Hepatic stellate cell (primary cell): ENCODE results near the gene CUTC.
"Not testable (repeated sequence)": the region's sequence is repeated elsewhere in the genome, so short reads cannot be mapped to it uniquely, and the experiment has no call there.

Experiments
- DNase-seq: peaks from one replicate; pipeline ENCODE4 v3.0.0; 2011; ENCODE audit warnings: low spot score

Gene CUTC, protein sequence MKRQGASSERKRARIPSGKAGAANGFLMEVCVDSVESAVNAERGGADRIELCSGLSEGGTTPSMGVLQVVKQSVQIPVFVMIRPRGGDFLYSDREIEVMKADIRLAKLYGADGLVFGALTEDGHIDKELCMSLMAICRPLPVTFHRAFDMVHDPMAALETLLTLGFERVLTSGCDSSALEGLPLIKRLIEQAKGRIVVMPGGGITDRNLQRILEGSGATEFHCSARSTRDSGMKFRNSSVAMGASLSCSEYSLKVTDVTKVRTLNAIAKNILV

DNA sequence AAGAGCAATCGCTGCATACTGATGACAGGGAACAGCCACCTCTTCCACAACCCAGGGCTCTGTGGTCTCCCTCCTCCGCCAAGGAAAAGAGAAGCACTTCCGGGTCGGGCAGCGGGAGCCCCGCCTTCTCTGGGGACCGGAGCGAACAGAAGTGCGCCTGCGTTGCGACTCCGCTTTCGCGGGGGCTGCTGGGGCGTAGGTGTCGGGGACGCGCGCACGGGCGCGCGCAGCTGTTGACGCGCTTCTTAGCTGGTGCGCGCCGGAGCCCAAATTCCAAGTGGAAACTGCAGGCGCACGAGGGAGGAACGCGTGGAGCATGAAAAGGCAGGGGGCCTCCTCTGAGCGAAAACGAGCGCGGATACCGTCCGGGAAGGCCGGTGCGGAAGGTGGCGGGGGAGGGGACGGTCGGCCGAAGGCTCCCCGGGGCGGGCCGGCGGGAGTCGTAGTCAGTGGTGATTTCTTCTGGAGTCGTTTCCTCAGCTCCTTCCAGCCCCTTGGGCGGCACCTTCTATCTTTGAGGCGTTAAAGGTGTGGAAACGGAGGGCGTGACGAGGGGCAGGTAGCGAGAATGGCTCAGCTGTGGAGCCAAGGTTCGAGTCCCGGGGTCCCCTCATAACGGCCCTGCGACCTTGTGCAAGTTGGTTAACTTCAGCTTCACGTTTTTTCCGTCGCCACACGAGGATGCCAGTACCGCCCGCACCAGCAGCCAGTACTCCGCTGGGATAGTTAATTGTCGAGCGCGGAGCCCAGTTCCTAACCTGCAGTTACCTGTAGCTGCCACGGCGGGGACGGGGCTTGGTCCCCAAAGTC, at the start of gene CUTC, which contains the start of gene COX15:
TSS of gene CUTC (plus strand) at position 202 of the 810 bp plus-strand sequence. CDS start at position 317, 115 bp downstream.
TSS of gene COX15 (minus strand) at position 95 of the 810 bp plus-strand sequence. CDS start at position 17, 78 bp downstream.
- peak; percentile 95 for DNase-seq

GRCh38 chr10:99682752-99683151, 49.3 kb upstream of the CUTC start:
- DNase-seq: no peak

DNA sequence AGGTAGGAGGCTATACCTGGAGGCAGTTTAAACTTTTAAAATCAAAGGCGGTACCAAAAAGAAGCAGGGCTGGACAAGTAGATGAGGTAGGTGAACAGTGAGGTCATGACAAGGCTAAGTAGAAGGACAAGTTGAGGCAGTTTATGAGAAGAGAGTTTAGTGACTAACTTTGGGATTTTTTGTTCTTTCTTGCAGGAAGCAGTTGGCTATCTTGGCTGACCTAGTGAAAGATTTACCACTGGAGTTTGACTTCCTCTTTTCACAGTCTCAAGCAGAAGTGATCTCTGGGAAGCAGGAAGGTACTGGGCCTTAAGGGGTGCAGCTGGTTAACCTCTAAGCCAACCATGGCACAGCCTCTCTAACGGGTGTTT, 46.5 kb upstream of the CUTC start:
- no peak for DNase-seq

- no peak for DNase-seq
Observed at GRCh38 chr10:99689461-99689860, 42.6 kb upstream of the CUTC start.

DNA sequence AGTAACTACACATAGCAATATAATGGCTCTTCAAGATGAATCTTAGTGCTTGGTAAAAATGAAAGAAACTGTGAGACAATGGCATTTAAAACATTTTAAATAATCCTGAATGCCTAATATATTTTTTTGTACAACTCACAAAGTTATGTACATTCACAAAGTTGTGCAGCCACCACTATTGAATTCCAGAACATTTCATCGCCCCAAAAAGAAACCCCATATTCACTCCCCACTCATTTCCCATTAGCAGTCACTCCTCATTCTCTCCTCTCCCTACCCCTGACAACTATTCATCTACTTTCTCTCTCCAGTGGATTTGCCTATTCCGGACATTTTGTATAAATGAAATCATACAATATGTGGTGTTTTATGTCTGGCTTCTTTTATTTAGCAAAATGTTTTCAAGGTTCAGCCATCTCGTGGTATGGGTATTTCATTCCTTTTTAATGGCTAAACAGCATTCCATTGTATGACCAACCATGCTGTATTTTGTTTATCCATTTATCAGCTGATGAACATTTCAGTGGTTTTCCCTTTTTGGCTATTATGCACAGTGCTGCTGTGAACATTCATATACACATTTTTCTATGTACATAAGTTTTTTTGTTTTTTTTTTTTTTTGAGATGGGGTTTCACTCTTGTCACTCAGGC, 38.0 kb upstream of the CUTC start:
- peak; percentile 36 for DNase-seq

GRCh38 chr10:99695761-99696160, 36.3 kb upstream of the CUTC start:
- DNase-seq: peak; percentile 8

GRCh38 chr10:99698504-99699080, 33.4 kb upstream of the CUTC start:
- DNase-seq: no peak

DNA sequence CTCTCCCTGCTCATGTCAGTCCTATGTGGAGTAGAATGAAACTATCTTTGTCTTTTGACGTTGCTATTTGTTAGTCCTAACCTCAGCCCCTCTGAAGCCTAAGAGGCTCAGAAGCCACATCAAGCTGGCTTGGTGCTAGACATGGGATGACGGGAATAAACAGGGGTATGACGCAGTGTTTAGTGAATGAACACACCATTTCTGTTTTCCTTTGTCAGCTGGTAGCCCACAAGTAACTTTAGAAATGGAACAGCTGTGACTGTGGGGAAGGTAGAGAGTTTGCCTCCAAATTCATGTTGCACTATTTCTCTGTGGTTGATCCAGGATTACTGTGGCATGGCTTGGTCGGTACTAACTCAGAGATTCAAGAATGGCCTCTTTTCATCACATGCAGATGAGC, 31.4 kb upstream of the CUTC start:
- DNase-seq: no peak

DNA sequence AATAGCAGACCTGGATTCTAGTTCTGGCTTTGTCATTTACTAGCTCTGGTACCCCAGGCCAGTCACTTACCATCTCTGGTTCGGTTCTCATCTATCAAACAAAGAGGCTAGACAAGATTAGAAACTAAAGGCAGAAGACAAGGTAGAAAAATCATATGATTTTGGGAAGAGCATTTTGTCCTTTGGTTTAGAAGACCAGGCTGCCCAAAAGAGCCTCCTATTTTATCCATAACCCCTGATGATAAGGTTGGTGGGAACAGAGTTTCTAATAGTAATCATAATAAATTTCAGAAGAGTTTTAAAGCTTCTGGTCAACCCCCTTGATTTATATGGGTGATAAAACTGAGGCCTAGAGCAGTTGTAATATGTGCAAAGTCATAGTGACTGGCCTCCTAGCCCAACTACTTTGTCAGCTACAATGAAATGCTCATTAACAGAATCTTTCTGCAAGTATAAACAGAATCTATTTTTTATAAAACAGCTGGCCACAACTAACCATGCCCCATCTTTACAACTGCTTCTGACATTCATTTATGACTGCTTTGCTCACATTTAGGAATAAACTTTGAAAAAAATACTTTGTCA, 23.5 kb upstream of the CUTC start:
- no peak for DNase-seq

DNA sequence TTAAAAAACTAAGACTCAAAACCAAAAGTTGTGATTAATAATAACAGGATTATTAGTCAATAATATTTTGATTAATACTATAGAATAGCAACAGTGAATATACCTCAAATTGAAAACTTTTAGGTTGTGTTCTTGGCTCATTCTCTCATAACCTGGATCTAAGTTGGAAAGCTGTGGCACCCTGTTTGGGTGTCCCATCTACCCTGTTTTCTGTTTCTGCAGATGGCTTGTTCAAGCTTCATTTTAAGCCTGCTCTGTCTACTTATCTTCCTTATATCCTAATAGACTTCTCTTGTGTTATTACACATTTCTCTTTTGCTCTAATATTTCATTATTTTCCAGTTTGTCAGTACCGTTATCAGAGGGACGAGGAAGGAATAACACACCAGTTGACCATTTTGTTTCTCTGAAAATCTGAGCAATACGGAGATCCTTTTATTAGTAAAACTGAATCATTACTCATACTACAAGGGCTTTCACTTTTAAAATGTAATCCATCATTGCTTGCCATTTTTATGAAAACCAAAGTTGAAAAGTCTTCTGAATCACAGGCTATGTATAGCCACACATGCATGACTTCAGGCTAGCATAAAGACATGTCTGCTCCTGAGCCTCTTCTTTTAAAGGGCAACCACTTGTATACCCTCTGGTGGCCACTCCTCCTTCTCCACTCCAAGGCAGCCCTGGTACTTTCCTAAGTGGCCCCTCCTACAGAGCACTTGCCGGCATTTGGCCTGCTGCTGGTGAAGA, 22.4 kb upstream of the CUTC start:
- DNase-seq: peak; percentile 44

- DNase-seq: peak; percentile 27
Observed at GRCh38 chr10:99711129-99711719, 20.8 kb upstream of the CUTC start.

GRCh38 chr10:99714446-99714845, 17.6 kb upstream of the CUTC start:
- no peak for DNase-seq

- DNase-seq: no peak
Observed at GRCh38 chr10:99720387-99720786, 11.6 kb upstream of the CUTC start.

DNA sequence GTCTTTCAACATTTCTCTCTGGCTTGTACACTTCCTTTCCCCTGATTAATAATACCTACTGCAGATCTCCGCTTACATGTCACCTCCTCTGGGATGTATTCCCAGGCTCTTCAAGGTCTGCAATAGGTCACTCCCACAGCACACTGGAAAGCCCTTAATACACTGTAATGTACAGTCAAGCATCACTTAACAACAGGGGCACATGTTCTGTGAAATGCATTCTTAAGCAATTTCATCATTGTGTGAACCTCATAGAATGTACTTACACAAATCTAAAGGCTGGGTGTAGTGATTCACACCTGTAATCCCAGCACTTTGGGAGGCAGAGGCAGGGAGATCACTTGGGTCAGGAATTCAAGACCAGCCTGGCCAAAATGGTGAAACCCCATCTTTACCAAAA, 2.0 kb upstream of the CUTC start:
- no peak for DNase-seq

DNA sequence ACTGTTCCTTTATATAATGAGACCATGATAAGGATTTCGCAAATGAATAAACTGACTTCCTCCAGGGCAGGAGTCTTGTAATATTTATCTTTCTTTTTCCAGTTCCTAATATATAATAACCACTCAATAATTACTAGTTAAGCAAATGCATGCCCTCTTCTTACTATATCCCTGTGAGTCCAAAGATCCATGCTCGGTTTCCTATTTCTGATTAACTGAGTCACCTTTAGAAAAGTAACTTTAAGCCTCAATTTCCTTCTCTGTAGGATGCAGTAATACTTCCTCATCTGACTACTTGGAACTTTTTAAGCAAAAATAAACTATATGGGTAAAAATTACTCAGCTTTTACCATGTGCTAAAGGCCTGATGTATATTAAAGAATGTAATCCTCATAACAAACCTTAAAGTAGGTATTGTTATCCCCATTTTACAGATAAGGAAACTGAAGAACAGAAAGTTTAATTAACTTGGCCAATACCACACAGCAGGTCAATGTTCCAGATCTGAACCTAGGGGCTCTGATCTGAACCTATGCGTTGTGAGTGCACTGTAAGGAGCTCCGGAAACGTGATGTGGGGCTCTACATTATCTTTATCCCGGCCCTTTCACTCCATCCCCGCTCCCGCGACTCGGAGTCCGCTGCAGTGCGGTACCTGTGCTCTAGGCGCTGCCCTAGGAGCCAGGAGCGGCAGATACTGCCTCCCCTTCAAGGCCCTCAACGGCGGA, 565 bp upstream of the CUTC start:
- DNase-seq: no peak

- no peak for DNase-seq
Observed at GRCh38 chr10:99733366-99733765, 1.3 kb downstream of the CUTC start.

- not testable (repeated sequence) for DNase-seq
Observed at GRCh38 chr10:99734111-99734510, 2.1 kb downstream of the CUTC start.

DNA sequence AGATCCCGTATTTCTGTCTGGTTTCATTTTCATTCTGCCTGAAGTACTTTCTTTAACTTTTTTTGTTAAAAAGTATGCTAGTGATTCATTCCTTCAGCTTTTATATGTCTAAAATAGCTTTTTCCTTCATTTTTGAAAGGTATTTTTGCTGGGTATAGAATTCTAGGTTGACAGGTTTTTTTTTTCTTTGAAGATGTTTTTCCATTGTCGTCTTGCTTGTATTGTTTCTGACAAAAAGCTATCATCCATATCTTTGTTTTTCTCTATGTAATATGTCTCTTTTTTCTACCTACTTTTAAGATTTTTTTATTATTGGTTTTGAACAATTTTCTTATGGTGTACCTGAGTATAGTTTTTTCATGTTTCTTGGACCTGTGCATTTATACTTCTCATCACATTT, 8.2 kb downstream of the CUTC start:
- DNase-seq: no peak

DNA sequence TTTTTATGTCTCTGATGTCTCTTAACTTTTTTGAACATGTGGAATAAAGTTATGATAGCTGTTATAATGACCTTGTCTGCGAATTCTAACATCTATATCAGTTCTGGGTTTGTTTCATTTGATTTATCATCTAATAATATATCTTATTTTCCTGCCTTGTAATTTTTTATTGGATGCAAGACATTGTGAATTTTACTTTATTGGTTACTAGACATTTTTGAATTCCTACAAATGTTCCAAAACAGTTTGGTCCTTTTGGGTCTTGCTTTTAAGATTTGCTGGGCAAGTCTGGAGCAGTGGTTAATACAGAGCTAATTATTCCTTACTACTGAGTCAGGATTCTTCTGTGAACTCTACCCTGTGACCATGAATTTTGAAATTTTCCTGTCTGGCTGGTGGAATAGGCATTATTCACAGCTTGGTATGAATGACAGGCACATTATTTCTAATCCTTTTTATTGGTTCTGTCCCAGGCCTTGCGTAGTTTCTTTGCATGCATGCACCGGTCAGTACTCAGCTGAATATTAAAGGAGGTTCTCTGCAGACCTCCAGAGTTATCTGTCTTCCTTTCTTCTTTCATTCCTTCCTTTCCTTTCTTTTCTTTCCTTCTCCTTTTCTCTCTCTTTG, 9.0 kb downstream of the CUTC start:
- no peak for DNase-seq

DNA sequence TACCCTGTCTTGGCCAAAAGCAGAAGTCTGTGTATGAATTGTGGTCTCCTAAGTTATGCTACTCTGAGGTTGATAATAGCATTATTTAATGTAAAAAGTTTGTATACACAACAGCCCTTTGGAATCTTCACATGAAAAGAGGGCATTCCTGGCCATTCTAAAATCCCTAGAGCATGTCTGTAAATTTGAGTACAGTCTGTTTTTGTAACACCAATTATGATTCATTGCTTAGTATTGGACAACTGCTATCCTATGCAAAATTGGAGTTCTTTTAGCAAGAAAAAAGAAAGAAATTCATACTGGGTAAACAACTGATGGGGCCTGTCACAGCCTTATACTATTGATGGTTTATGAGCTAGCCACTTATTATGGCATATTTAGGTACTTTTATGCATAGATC, 10.2 kb downstream of the CUTC start:
- no peak for DNase-seq
